Uterus (tissue), 4 donors: ENCODE measurements around the gene RNGTT. TPM values are rescaled to one million over a fixed set of nuclear protein-coding genes. Genes with fewer than 3 reads are reported as not detected.

ENCODE experiments used
- DNase-seq, 2 donors: peaks; one replicate each; pipeline ENCODE4 v3.0.0-alpha.2; 2019 to 2020
- H3K27ac ChIP-seq, 2 donors: fragments of 200-600 bp; sonication (generic); 1 replicate in 1 of 2; 2 replicates in 1 of 2; pipeline ENCODE4 v1.5.1; 2016 to 2018
- H3K27me3 ChIP-seq, 2 donors: fragments of 200-600 bp; sonication (generic); one replicate each; pipeline ENCODE4 v1.5.1; 2018 to 2019; ENCODE audit warnings: control low read depth in 1 of 2
- H3K36me3 ChIP-seq, 2 donors: fragments of 200-600 bp; sonication (generic); one replicate each; pipeline ENCODE4 v1.5.1; 2019; ENCODE audit warnings: control low read depth in 1 of 2
- H3K4me1 ChIP-seq, 2 donors: fragments of 200-600 bp; sonication (generic); one replicate each; pipeline ENCODE4 v1.5.1; 2018 to 2019; ENCODE audit warnings: control low read depth in 1 of 2
- H3K4me3 ChIP-seq, 2 donors: fragments of 200-600 bp; sonication (generic); 1 replicate in 1 of 2; 2 replicates in 1 of 2; pipeline ENCODE4 v1.5.1; 2018 to 2019; ENCODE audit warnings: mild to moderate bottlenecking in 1 of 2
- H3K9me3 ChIP-seq, 2 donors: fragments of 200-600 bp; sonication (generic); one replicate each; pipeline ENCODE4 v1.5.1; 2019; ENCODE audit warnings: control low read depth in 1 of 2
- CTCF ChIP-seq, 4 experiments: fragments of 200-600 bp in 2 of 4; fragments of 450-650 bp in 2 of 4; sonication (generic) in 2 of 4; IDR thresholded peaks; one replicate each; pipeline ENCODE4 v1.5.1; 2016 to 2019; ENCODE audit warnings: antibody characterized with exemption in 4 of 4, mild to moderate bottlenecking in 2 of 4, moderate library complexity in 1 of 4
- POLR2A ChIP-seq, 2 donors: fragments of 450-650 bp; IDR thresholded peaks; one replicate each; pipeline ENCODE4 v1.6.1; 2016; ENCODE audit warnings: antibody characterized with exemption in 2 of 2, mild to moderate bottlenecking in 1 of 2, moderate library complexity in 1 of 2
- intact Hi-C: fragments of 100-400 bp; cut with DNase I; formaldehyde crosslinking; loops from one replicate; pipeline ENCODE4 v1.15.1; 2023; ENCODE audit warnings: low total_unique reads
- total RNA-seq, 4 donors: library from RNA; depleted of rRNA in 3 of 4; stranded (reverse); fragments of >200 nt in 3 of 4; gene quantifications; one replicate each; pipeline versions ENCODE4 v1.1.0 to v1.2.4, GENCODE V29; 2014 to 2023
- donor health status: DM: yes; HTN: yes; CAD: no.

Gene RNGTT
- total RNA-seq, 4 donors from 2014 or later = 7.4 to 45.7 (median 16.1) TPM

GRCh38 chr6:88712243-88712936 is 251.0 kb downstream of the RNGTT start:
- no peaks in the 10 kb centered on the region for H3K9me3 ChIP-seq
- no peaks in the 10 kb centered on the region for H3K27me3 ChIP-seq
- no peak for TF ChIP-seq POLR2A (IDR thresholded peaks at IDR 0.05)
- TF ChIP-seq CTCF (IDR thresholded peaks at IDR 0.05) = no peak
- no peaks in the 10 kb centered on the region for H3K4me1 ChIP-seq
- DNase-seq = no peak
- no peaks in the 10 kb centered on the region for H3K36me3 ChIP-seq
- no peak overlapping the region for H3K27ac ChIP-seq
- H3K4me3 ChIP-seq = no peak overlapping the region
- intact Hi-C loops = no loop called here

GRCh38 chr6:88709819-88710246 is 253.6 kb downstream of the RNGTT start:
- TF ChIP-seq CTCF (IDR thresholded peaks at IDR 0.05) = no peak
- no peak for TF ChIP-seq POLR2A (IDR thresholded peaks at IDR 0.05)
- H3K27me3 ChIP-seq = no peaks in the 10 kb centered on the region
- no peaks in the 10 kb centered on the region for H3K9me3 ChIP-seq
- H3K36me3 ChIP-seq = no peaks in the 10 kb centered on the region
- no peak overlapping the region for H3K4me3 ChIP-seq
- H3K27ac ChIP-seq = no peak overlapping the region
- H3K4me1 ChIP-seq = no peaks in the 10 kb centered on the region
- DNase-seq = no peak
- intact Hi-C loops = no loop called here

- H3K4me1 ChIP-seq = no peaks in the 10 kb centered on the region
- H3K9me3 ChIP-seq = no peaks in the 10 kb centered on the region
- no peaks in the 10 kb centered on the region for H3K36me3 ChIP-seq
- no peak for DNase-seq
- no peak overlapping the region for H3K27ac ChIP-seq
- no peaks in the 10 kb centered on the region for H3K27me3 ChIP-seq
- TF ChIP-seq POLR2A (IDR thresholded peaks at IDR 0.05) (no peak), CTCF (IDR thresholded peaks at IDR 0.05) (no peak)
- intact Hi-C loops = no loop called here
- no peak overlapping the region for H3K4me3 ChIP-seq
These were observed 255.1 kb downstream of the RNGTT start for GRCh38 chr6:88708197-88708744.

DNA sequence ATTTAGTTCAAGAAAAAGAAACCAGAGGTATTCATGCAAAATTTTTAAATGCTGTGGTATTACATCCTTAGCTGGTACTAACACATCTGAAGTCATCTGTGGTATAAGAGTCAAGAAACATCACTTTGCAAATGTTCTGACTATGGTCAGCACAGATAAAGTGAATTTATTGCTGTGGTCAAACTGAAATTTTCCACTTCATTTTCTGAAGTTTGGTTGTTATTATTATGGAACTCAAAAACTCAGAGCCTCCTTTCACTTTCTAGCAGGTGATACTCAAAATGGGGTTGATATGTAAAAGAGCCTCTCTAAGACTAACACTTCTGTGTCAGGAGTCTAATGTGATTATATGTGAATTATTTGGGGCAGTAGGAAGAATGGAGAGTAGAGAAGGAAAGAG is 257.8 kb downstream of the RNGTT start:
- no peaks in the 10 kb centered on the region for H3K27me3 ChIP-seq
- DNase-seq = no peak
- no peak overlapping the region for H3K4me3 ChIP-seq

More for the DNA sequence above, 257.8 kb downstream of the RNGTT start:
- Histone ChIP-seq H3K27ac (no peak overlapping the region), H3K36me3 (no peaks in the 10 kb centered on the region), H3K4me1 (no peaks in the 10 kb centered on the region), H3K9me3 (no peaks in the 10 kb centered on the region)
- no peak for TF ChIP-seq POLR2A (IDR thresholded peaks at IDR 0.05)
- TF ChIP-seq CTCF (IDR thresholded peaks at IDR 0.05) = no peak
- intact Hi-C loops = no loop called here
